GM23338 (cell line): Measurements from ENCODE around the gene ACSL3. TPM values are rescaled to one million over a fixed set of nuclear protein-coding genes. Genes with fewer than 3 reads are reported as not detected.

Experiments
- ATAC-seq: fragments of 200-7000 bp; cut with Tn5 transposase; 3 replicates; pipeline ENCODE4 v1.9.1; 2020
- DNase-seq: peaks from one replicate; pipeline ENCODE4 v3.0.0-alpha.2; 2015; ENCODE audit warnings: low spot score
- H2AFZ ChIP-seq: fragments of 200-600 bp; sonication (generic); 2 replicates; pipeline ENCODE4 v1.8.0; 2016; ENCODE audit warnings: antibody characterized with exemption, mild to moderate bottlenecking, moderate library complexity
- H3F3A ChIP-seq: fragments of 200-600 bp; sonication (generic); replicated peaks from 2 replicates; pipeline ENCODE4 v1.8.0; 2017; ENCODE audit warnings: antibody characterized with exemption, mixed run types, low read depth
- H3K27ac ChIP-seq: fragments of 200-600 bp; sonication (generic); 2 replicates; pipeline ENCODE4 v1.6.1; 2016; ENCODE audit warnings: low read depth
- H3K27me3 ChIP-seq: fragments of 200-600 bp; sonication (generic); 2 replicates; pipeline ENCODE4 v1.8.0; 2016; ENCODE audit warnings: mild to moderate bottlenecking, mixed run types, moderate library complexity; ENCODE audit not compliant: insufficient read depth
- H3K36me3 ChIP-seq: fragments of 200-600 bp; sonication (generic); 2 replicates; pipeline ENCODE4 v1.8.0; 2016; ENCODE audit warnings: mild to moderate bottlenecking; ENCODE audit not compliant: insufficient read depth
- H3K4me1 ChIP-seq: fragments of 200-600 bp; sonication (generic); 2 replicates; pipeline ENCODE4 v1.8.0; 2016; ENCODE audit warnings: mild to moderate bottlenecking, moderate library complexity; ENCODE audit not compliant: insufficient read depth
- H3K4me2 ChIP-seq: fragments of 200-600 bp; sonication (generic); 2 replicates; pipeline ENCODE4 v1.7.1; 2017; ENCODE audit warnings: mixed run types
- H3K4me3 ChIP-seq: fragments of 200-600 bp; sonication (generic); 2 replicates; pipeline ENCODE4 v1.6.1; 2016; ENCODE audit warnings: mixed run types
- H3K79me2 ChIP-seq: fragments of 200-600 bp; sonication (generic); replicated peaks from 2 replicates; pipeline ENCODE4 v1.8.0; 2017; ENCODE audit warnings: mild to moderate bottlenecking; ENCODE audit not compliant: insufficient read depth
- H3K9me2 ChIP-seq: fragments of 200-600 bp; sonication (generic); 2 replicates; pipeline ENCODE4 v1.8.0; 2017; ENCODE audit not compliant: insufficient read depth
- H4K20me1 ChIP-seq: fragments of 200-600 bp; sonication (generic); replicated peaks from 2 replicates; pipeline ENCODE4 v1.8.0; 2017; ENCODE audit warnings: mild to moderate bottlenecking; ENCODE audit not compliant: insufficient read depth
- H3K27ac Mint-ChIP-seq: 2 replicates; pipeline ENCODE4 v1.8.0; 2020; ENCODE audit warnings: inconsistent platforms, mild to moderate bottlenecking, moderate library complexity, mixed read lengths
- H3K27me3 Mint-ChIP-seq: 3 replicates; pipeline ENCODE4 v1.8.0; 2022; ENCODE audit warnings: low read depth, mild to moderate bottlenecking, moderate library complexity, mixed read lengths, inconsistent platforms; ENCODE audit not compliant: insufficient read depth, poor library complexity
- H3K36me3 Mint-ChIP-seq: 3 replicates; pipeline ENCODE4 v1.8.0; 2021; ENCODE audit warnings: low read depth, mild to moderate bottlenecking, inconsistent platforms, moderate library complexity, mixed read lengths
- H3K4me1 Mint-ChIP-seq: 3 replicates; pipeline ENCODE4 v1.8.0; 2020; ENCODE audit warnings: mild to moderate bottlenecking, inconsistent platforms, mixed read lengths
- H3K4me3 Mint-ChIP-seq: 3 replicates; pipeline ENCODE4 v1.8.0; 2021; ENCODE audit warnings: moderate library complexity, mild to moderate bottlenecking, inconsistent platforms, mixed read lengths
- H3K9me3 Mint-ChIP-seq: 3 replicates; pipeline ENCODE4 v1.8.0; 2020; ENCODE audit warnings: moderate library complexity, mild to moderate bottlenecking, inconsistent platforms, mixed read lengths
- CREB1 ChIP-seq: fragments of 250-450 bp; sonication (Bioruptor Pico); IDR thresholded peaks from 2 replicates; pipeline ENCODE4 v1.5.0; 2020; ENCODE audit warnings: low read depth, mild to moderate bottlenecking, moderate library complexity
- EZH2 ChIP-seq: fragments of 200-600 bp; sonication (generic); IDR thresholded peaks from one replicate; pipeline ENCODE4 v1.8.0; 2017; ENCODE audit warnings: antibody characterized with exemption, mild to moderate bottlenecking, low read depth; ENCODE audit not compliant: unreplicated experiment
- JUNB ChIP-seq: IDR thresholded peaks from one replicate; pipeline ENCODE4 v1.6.1; 2016; ENCODE audit warnings: antibody characterized with exemption; ENCODE audit not compliant: unreplicated experiment
- NANOG ChIP-seq: IDR thresholded peaks from 2 replicates; pipeline ENCODE4 v1.6.1; 2016; ENCODE audit warnings: antibody characterized with exemption, borderline replicate concordance
- POLR2AphosphoS5 ChIP-seq: IDR thresholded peaks from 2 replicates; pipeline ENCODE4 v1.6.1; 2016; ENCODE audit warnings: antibody characterized with exemption, low read depth
- STAT1 ChIP-seq: IDR thresholded peaks from one replicate; pipeline ENCODE4 v1.6.1; 2016; ENCODE audit warnings: antibody characterized with exemption; ENCODE audit not compliant: unreplicated experiment
- ZNF114 ChIP-seq: fragments of 250-450 bp; sonication (Bioruptor Pico); IDR thresholded peaks from 2 replicates; pipeline ENCODE4 v1.5.0; 2020; ENCODE audit warnings: mild to moderate bottlenecking, moderate library complexity
- ZNF331 ChIP-seq: fragments of 250-450 bp; sonication (Bioruptor Pico); IDR thresholded peaks from 2 replicates; pipeline ENCODE4 v1.5.0; 2020; ENCODE audit warnings: low read depth, mild to moderate bottlenecking, moderate library complexity
- polyA plus RNA-seq: library from polyadenylated mRNA; unstranded; fragments of >200 nt; fragmentation: Nextera tagmentation; extraction: Ambion mirVana; gene quantifications from 2 replicates; pipeline ENCODE4 v1.2.1, GENCODE V29; 2016
- total RNA-seq: library from RNA; depleted of rRNA; stranded (reverse); fragments of >200 nt; shearing (Covaris generic); gene quantifications from 2 replicates; pipeline ENCODE4 v1.2.3, GENCODE V29; 2014
- TF ChIP-seq, protein P1 (sequence below), 2 experiments: fragments of 200-600 bp in 1 of 2; sonication (generic) in 1 of 2; conservative IDR thresholded peaks; 2 replicates each; pipeline versions ENCODE4 v1.5.1 to v1.6.1; 2016 to 2017; ENCODE audit warnings: antibody characterized with exemption in 2 of 2, low read depth in 2 of 2, mild to moderate bottlenecking in 2 of 2, moderate library complexity in 1 of 2
- TF ChIP-seq, protein P2 (sequence below): IDR thresholded peaks from 2 replicates; pipeline ENCODE4 v1.6.1; 2016; ENCODE audit warnings: antibody characterized with exemption
- TF ChIP-seq, protein P3 (sequence below): fragments of 250-450 bp; sonication (Bioruptor Pico); IDR thresholded peaks from 2 replicates; pipeline ENCODE4 v1.5.0; 2020; ENCODE audit warnings: mild to moderate bottlenecking, moderate library complexity

ACSL3 gene
- total and polyA plus RNA-seq, 2 experiments from 2014 or later, result 55.3 to 130 TPM

DNA sequence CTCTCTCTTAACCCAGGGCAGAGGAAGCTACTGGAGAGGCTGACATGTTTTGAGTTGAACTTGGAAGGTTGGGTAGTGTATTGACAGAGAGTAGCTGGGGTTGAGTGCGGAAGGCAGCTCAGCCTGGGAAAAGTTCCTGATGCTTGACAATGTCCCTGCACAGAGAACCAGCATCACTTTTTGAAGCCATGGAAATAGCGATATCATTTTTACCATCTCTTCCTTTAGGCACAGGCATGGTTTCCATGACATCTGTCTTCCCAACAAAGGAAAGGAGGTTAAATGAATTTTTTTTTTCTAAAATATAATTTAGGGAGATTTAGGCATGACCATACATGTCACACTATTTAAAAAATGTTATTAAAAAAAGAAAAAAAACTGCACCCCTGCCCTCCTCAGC, 112.9 kb downstream of the ACSL3 start:
- Histone ChIP-seq H3F3A (no peaks in the 10 kb centered on the region), H3K79me2 (no peaks in the 10 kb centered on the region), H3K4me3 (no peak overlapping the region), H3K27me3 (no peaks in the 10 kb centered on the region), H3K9me2 (no peaks in the 10 kb centered on the region), H3K4me2 (no peak overlapping the region), H2AFZ (no peak overlapping the region), H3K36me3 (no peaks in the 10 kb centered on the region), H3K4me1 (no peaks in the 10 kb centered on the region), H4K20me1 (no peaks in the 10 kb centered on the region), H3K27ac (no peak overlapping the region)
- ATAC-seq (no peak), DNase-seq (no peak)
- H3K4me3 Mint-ChIP-seq, result no peak overlapping the region
- TF ChIP-seq ZNF114 (no peak), ZNF331 (no peak)
- H3K4me1 Mint-ChIP-seq, result peaks cover 5% of the 10 kb centered on the region
- no peaks in the 10 kb centered on the region for H3K36me3 Mint-ChIP-seq
- H3K9me3 Mint-ChIP-seq, result no peaks in the 10 kb centered on the region
- H3K27me3 Mint-ChIP-seq, result no peaks in the 10 kb centered on the region
- no peak overlapping the region for H3K27ac Mint-ChIP-seq

DNA sequence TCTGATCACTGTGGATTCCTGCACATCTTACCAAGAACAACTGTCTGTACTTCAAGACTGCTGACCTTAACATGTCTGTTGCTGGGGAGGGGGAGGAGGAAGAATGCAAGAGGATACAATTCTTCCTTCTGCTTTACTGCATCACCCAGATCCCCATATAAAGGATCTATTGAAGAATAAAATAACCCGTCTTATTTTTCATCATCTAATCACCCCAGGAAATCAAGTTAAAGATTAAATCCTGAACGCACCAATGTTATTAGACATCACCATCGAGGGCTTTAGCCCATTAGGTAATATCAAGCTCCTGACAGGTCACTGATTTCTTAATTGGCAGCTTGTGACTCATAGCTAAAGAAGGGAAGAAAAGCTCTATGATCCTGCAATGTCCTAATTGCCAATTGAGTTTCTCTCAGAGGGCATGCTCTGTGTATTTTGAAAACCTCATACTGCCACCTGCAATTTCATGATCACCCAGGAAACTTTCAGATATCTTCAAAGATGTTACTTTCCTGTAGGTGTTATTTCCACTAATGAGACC, 115.8 kb downstream of the ACSL3 start:
- Histone ChIP-seq H3K27ac (no peak overlapping the region), H3K79me2 (no peaks in the 10 kb centered on the region), H3K27me3 (no peaks in the 10 kb centered on the region), H2AFZ (no peak overlapping the region), H3K4me2 (no peak overlapping the region), H3K4me3 (no peak overlapping the region), H3K9me2 (no peaks in the 10 kb centered on the region), H3K4me1 (no peaks in the 10 kb centered on the region), H4K20me1 (no peaks in the 10 kb centered on the region), H3K36me3 (no peaks in the 10 kb centered on the region), H3F3A (no peaks in the 10 kb centered on the region)
- H3K27ac Mint-ChIP-seq, result no peak overlapping the region
- no peak for ATAC-seq
- peaks cover 11% of the 10 kb centered on the region for H3K4me1 Mint-ChIP-seq
- H3K9me3 Mint-ChIP-seq, result no peaks in the 10 kb centered on the region
- TF ChIP-seq STAT1 (no peak), CREB1 (CRISPR knock-in tag) (no peak), NANOG (no peak), ZNF331 (no peak), EZH2 (no peak), JUNB (no peak), POLR2AphosphoS5 (no peak)
- TF ChIP-seq, protein P1, sequence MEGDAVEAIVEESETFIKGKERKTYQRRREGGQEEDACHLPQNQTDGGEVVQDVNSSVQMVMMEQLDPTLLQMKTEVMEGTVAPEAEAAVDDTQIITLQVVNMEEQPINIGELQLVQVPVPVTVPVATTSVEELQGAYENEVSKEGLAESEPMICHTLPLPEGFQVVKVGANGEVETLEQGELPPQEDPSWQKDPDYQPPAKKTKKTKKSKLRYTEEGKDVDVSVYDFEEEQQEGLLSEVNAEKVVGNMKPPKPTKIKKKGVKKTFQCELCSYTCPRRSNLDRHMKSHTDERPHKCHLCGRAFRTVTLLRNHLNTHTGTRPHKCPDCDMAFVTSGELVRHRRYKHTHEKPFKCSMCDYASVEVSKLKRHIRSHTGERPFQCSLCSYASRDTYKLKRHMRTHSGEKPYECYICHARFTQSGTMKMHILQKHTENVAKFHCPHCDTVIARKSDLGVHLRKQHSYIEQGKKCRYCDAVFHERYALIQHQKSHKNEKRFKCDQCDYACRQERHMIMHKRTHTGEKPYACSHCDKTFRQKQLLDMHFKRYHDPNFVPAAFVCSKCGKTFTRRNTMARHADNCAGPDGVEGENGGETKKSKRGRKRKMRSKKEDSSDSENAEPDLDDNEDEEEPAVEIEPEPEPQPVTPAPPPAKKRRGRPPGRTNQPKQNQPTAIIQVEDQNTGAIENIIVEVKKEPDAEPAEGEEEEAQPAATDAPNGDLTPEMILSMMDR (conservative IDR thresholded peaks at IDR 0.05; ENCODE audit: low read depth in 2 of 2), result no peak
- TF ChIP-seq, protein P2, sequence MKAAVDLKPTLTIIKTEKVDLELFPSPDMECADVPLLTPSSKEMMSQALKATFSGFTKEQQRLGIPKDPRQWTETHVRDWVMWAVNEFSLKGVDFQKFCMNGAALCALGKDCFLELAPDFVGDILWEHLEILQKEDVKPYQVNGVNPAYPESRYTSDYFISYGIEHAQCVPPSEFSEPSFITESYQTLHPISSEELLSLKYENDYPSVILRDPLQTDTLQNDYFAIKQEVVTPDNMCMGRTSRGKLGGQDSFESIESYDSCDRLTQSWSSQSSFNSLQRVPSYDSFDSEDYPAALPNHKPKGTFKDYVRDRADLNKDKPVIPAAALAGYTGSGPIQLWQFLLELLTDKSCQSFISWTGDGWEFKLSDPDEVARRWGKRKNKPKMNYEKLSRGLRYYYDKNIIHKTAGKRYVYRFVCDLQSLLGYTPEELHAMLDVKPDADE, result no peak
- TF ChIP-seq, protein P3, sequence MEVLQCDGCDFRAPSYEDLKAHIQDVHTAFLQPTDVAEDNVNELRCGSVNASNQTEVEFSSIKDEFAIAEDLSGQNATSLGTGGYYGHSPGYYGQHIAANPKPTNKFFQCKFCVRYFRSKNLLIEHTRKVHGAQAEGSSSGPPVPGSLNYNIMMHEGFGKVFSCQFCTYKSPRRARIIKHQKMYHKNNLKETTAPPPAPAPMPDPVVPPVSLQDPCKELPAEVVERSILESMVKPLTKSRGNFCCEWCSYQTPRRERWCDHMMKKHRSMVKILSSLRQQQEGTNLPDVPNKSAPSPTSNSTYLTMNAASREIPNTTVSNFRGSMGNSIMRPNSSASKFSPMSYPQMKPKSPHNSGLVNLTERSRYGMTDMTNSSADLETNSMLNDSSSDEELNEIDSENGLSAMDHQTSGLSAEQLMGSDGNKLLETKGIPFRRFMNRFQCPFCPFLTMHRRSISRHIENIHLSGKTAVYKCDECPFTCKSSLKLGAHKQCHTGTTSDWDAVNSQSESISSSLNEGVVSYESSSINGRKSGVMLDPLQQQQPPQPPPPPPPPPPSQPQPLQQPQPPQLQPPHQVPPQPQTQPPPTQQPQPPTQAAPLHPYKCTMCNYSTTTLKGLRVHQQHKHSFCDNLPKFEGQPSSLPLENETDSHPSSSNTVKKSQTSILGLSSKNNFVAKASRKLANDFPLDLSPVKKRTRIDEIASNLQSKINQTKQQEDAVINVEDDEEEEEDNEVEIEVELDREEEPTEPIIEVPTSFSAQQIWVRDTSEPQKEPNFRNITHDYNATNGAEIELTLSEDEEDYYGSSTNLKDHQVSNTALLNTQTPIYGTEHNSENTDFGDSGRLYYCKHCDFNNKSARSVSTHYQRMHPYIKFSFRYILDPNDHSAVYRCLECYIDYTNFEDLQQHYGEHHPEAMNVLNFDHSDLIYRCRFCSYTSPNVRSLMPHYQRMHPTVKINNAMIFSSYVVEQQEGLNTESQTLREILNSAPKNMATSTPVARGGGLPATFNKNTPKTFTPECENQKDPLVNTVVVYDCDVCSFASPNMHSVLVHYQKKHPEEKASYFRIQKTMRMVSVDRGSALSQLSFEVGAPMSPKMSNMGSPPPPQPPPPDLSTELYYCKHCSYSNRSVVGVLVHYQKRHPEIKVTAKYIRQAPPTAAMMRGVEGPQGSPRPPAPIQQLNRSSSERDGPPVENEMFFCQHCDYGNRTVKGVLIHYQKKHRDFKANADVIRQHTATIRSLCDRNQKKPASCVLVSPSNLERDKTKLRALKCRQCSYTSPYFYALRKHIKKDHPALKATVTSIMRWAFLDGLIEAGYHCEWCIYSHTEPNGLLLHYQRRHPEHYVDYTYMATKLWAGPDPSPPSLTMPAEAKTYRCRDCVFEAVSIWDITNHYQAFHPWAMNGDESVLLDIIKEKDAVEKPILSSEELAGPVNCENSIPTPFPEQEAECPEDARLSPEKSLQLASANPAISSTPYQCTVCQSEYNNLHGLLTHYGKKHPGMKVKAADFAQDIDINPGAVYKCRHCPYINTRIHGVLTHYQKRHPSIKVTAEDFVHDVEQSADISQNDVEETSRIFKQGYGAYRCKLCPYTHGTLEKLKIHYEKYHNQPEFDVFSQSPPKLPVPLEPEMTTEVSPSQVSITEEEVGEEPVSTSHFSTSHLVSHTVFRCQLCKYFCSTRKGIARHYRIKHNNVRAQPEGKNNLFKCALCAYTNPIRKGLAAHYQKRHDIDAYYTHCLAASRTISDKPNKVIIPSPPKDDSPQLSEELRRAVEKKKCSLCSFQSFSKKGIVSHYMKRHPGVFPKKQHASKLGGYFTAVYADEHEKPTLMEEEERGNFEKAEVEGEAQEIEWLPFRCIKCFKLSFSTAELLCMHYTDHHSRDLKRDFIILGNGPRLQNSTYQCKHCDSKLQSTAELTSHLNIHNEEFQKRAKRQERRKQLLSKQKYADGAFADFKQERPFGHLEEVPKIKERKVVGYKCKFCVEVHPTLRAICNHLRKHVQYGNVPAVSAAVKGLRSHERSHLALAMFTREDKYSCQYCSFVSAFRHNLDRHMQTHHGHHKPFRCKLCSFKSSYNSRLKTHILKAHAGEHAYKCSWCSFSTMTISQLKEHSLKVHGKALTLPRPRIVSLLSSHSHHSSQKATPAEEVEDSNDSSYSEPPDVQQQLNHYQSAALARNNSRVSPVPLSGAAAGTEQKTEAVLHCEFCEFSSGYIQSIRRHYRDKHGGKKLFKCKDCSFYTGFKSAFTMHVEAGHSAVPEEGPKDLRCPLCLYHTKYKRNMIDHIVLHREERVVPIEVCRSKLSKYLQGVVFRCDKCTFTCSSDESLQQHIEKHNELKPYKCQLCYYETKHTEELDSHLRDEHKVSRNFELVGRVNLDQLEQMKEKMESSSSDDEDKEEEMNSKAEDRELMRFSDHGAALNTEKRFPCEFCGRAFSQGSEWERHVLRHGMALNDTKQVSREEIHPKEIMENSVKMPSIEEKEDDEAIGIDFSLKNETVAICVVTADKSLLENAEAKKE (CRISPR knock-in tag), result no peak
- no peaks in the 10 kb centered on the region for H3K36me3 Mint-ChIP-seq
- no peak overlapping the region for H3K4me3 Mint-ChIP-seq
- DNase-seq, result no peak
- no peaks in the 10 kb centered on the region for H3K27me3 Mint-ChIP-seq
